Mucosa of descending colon (tissue), 3 donors: ENCODE data around the gene MROH2A. TPM values are rescaled to one million over a fixed set of nuclear protein-coding genes. Genes with fewer than 3 reads are reported as not detected.

Experiments
- ATAC-seq: fragments of 200-7000 bp; cut with Tn5 transposase; one replicate; pipeline ENCODE4 v1.9.1; 2020; ENCODE audit warnings: mild to moderate bottlenecking, moderate library complexity
- DNase-seq, 3 donors: peaks; one replicate each; pipeline ENCODE4 v3.0.0-alpha.2; 2020
- H3K36me3 ChIP-seq: fragments of 200-600 bp; one replicate; pipeline ENCODE4 v1.8.0; 2021; ENCODE audit warnings: low read depth, mild to moderate bottlenecking
- H3K4me1 ChIP-seq: fragments of 200-600 bp; one replicate; pipeline ENCODE4 v1.8.0; 2021; ENCODE audit warnings: low read depth, mild to moderate bottlenecking
- H3K4me3 ChIP-seq: fragments of 200-600 bp; one replicate; pipeline ENCODE4 v1.8.0; 2021; ENCODE audit warnings: mild to moderate bottlenecking
- H3K9me3 ChIP-seq: fragments of 200-600 bp; one replicate; pipeline ENCODE4 v1.8.0; 2021; ENCODE audit warnings: mild to moderate bottlenecking
- intact Hi-C, 2 donors: fragments of 100-400 bp; cut with DNase I in 1 of 2; cut with micrococcal nuclease in 1 of 2; formaldehyde crosslinking; loops; one replicate each; pipeline versions ENCODE4 v1.11.0 to v1.11.1; 2022; cut with DNase I, micrococcal nuclease
- total RNA-seq, 3 donors: library from RNA; stranded (reverse); fragmentation: NEBNext Ultra II Directional in 2 of 3; extraction: Animal tissue kit (Norgen Biotek cat#: 25700) in 2 of 3; gene quantifications; one replicate each; pipeline versions ENCODE4 v1.2.1 to v1.2.4, GENCODE V29; 2021 to 2023
- TF ChIP-seq, protein P1 (sequence below): fragments of 200-600 bp; IDR thresholded peaks from one replicate; pipeline ENCODE4 v1.8.0; 2022; ENCODE audit warnings: antibody characterized with exemption, mild to moderate bottlenecking
- donor health status: DM: no; HTN: no; CAD: no; lungs with moderate emphysema.
- donor health status: DM: no; HTN: no; CAD: no.
- donor health status: DM: no; HTN: yes; CAD: no.

The MROH2A gene
- total RNA-seq, 3 donors from 2014 or later = 0.20 TPM; not detected in 2

DNA sequence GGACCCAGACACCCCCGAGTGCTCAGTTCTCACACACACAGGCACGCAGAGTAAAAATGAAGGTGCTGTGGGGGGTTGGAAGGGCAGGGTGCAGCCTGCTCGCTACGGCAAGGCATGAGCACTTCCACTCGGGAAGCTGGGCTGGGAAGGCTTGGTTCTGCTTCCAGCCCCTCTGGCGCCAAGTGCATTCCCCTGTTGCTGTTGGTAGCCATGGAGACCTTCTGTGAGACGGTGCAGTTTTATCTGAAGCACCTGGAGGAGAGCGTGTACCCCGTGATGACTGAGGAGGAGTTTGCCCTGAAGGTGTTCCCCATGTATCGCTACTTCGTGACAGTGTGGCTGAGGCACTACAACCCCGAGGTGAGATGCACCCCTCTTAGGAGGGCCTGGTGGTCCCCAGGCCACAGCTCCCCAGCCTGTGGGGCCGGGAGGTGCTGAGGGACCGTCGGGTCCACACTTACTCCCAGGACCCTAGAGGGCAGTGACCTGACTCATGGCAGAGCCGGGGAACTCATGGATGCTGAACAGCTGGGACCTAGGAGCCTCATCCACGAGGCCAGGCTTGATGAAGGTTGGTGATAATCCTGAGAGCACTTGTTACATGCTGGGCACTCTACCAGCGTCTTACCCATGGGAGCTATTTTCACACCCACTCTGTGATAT is 15.5 kb downstream of the MROH2A start:
- DNase-seq (no peak), ATAC-seq (no peak)
- TF ChIP-seq, protein P1, sequence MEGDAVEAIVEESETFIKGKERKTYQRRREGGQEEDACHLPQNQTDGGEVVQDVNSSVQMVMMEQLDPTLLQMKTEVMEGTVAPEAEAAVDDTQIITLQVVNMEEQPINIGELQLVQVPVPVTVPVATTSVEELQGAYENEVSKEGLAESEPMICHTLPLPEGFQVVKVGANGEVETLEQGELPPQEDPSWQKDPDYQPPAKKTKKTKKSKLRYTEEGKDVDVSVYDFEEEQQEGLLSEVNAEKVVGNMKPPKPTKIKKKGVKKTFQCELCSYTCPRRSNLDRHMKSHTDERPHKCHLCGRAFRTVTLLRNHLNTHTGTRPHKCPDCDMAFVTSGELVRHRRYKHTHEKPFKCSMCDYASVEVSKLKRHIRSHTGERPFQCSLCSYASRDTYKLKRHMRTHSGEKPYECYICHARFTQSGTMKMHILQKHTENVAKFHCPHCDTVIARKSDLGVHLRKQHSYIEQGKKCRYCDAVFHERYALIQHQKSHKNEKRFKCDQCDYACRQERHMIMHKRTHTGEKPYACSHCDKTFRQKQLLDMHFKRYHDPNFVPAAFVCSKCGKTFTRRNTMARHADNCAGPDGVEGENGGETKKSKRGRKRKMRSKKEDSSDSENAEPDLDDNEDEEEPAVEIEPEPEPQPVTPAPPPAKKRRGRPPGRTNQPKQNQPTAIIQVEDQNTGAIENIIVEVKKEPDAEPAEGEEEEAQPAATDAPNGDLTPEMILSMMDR = no peak
- H3K36me3 ChIP-seq = no peaks in the 10 kb centered on the region
- no peaks in the 10 kb centered on the region for H3K4me1 ChIP-seq
- H3K9me3 ChIP-seq = no peaks in the 10 kb centered on the region
- intact Hi-C loops = no loop called here
- H3K4me3 ChIP-seq = no peak overlapping the region

GRCh38 chr2:233794128-233794658 is 16.1 kb downstream of the MROH2A start:
- no peak for DNase-seq
- TF ChIP-seq, protein P1 = no peak
- ATAC-seq = no peak
- Histone ChIP-seq H3K9me3 (no peaks in the 10 kb centered on the region), H3K4me3 (no peak overlapping the region), H3K36me3 (no peaks in the 10 kb centered on the region), H3K4me1 (no peaks in the 10 kb centered on the region)
- intact Hi-C loops = no loop called here

GRCh38 chr2:233795735-233796171 is 17.6 kb downstream of the MROH2A start:
- Histone ChIP-seq H3K4me1 (no peaks in the 10 kb centered on the region), H3K4me3 (no peak overlapping the region), H3K9me3 (no peaks in the 10 kb centered on the region), H3K36me3 (no peaks in the 10 kb centered on the region)
- ATAC-seq (no peak), DNase-seq (no peak)
- TF ChIP-seq, protein P1 = no peak
- intact Hi-C loops = no loop called here

DNA sequence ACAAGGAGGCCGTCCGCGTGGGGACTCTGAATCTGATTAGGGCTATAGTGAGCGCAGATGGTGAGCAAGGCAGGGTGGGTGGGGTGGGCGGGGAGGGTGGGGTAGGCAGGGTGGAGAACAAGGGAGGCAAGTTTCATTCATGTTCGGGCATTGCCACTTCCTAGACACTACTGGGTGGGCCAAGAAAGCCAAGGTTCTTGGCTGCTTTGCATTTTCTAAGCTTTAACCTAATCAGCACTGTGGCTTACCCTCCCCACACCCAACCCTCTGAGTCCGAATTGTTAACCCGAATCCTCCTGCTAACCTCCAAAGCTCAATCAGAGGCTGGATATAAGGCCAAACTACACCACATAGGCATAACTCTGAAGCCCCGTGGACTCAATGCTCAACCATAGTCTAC is 18.1 kb downstream of the MROH2A start:
- intact Hi-C loops = no loop called here
- H3K4me3 ChIP-seq = no peak overlapping the region
- DNase-seq = no peak

GRCh38 chr2:233798335-233799086 is 20.4 kb downstream of the MROH2A start:
- ATAC-seq (no peak), DNase-seq (no peak)
- H3K36me3 ChIP-seq = no peaks in the 10 kb centered on the region
- H3K4me3 ChIP-seq = no peak overlapping the region
- H3K4me1 ChIP-seq = no peaks in the 10 kb centered on the region
- H3K9me3 ChIP-seq = no peaks in the 10 kb centered on the region
- TF ChIP-seq, protein P1 = no peak
- intact Hi-C loops = no loop called here

More for the DNA sequence above, 18.1 kb downstream of the MROH2A start:
- Histone ChIP-seq H3K36me3 (no peaks in the 10 kb centered on the region), H3K4me1 (no peaks in the 10 kb centered on the region), H3K9me3 (no peaks in the 10 kb centered on the region)
- no peak for ATAC-seq
- TF ChIP-seq, protein P1 = no peak
